ENCODE results near the gene SELPLG.
"Not testable (repeated sequence)": the region's sequence is repeated elsewhere in the genome, so short reads cannot be mapped to it uniquely, and the experiment has no call there.

SELPLG gene

DNA sequence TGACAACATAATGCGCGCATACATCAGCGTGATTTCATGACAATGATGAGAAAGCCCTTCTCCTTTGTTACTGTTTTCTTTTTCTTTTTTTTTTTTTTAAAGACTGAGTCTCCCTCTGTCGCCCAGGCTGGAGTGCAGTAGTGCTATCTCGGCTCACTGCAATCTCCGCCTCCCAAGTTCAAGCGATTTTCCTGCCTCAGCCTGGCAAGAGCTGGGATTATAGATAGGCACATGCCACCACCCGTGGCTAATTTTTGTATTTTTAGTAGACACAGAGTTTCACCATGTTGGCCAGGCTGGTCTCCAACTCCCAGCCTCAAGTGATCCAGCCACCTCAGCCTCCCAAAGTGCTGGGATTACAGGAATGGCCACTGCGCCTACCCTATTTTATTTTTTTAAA, 20.9 kb upstream of the SELPLG start:
- not testable (repeated sequence) for DNase-seq

DNA sequence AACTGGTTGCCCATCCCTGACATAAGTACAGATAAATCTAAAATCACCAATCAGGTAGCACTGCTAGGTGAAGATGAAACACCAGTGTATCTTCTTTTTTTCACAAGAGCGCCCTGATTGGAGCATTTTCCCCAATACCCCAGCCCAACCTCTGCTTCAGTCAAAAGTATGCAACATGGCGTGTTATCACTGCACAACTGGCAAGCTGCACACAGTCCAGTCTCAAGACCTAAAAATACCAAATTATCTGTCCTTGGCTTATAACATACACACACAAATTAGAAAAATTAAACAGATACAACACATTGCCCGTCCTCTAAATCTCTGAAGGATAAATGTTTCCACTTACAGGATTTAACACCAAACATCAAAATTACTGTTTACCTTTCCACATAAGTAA, 20.2 kb upstream of the SELPLG start:
- DNase-seq = no peak

DNA sequence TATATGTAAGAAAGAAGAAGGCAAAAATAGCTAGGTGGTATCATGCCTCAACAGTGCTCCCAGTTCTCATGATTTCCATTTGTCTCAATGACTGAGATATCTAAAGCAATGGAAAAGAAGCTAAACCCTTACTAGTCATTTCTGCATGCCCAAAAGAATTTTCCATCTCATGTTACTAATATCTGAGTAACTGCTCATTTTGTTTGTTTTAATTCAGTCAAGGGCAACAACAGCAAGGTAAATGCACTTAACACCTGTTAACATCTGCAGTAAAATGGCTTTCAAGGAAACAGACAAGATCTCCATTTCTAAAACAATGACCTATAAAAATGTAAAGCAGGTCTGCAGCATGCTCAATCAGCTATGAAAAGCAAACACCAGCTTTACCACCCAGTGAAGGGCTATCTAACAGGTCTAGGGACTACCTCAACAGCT, 19.4 kb upstream of the SELPLG start:
- no peak for DNase-seq

DNA sequence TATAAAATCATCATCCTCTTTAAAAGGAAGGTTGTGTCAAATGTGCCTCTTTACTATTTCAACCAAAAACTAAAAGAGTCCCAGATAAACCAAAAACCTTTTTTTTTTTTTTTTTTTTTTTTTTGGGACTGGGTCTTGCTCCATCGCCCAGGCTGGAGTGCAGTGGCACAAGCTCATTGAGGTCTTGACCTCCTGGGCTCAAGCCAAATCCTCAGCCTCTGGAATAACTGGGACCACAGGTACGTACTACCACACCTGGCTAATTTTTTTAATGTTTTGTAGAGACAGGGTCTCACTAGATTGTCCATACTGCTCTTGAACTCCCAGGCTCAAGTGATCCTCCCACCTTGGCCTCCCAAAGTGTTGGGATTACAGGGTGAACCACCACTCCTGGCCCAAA, 16.4 kb upstream of the SELPLG start:
- DNase-seq = no peak

DNA sequence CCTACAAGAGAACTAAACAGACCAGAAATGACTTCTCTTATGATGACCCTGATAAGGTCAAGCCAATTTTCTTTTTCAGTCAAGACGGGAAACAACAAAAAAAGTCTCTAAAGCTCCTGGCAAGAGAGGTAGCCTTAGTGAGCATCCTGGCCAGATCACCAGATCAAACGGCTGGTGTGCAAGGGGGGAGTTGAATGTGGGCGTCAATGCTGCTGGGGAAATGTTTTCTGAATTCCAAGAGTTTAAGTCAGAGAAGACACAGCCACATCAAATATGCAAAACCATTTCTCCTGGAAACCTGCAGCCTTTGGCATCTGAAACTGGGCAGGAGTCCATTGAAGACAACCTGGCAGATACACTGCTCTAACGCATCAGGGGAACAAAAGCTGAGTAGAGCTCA, 16.0 kb upstream of the SELPLG start:
- DNase-seq = no peak

DNA sequence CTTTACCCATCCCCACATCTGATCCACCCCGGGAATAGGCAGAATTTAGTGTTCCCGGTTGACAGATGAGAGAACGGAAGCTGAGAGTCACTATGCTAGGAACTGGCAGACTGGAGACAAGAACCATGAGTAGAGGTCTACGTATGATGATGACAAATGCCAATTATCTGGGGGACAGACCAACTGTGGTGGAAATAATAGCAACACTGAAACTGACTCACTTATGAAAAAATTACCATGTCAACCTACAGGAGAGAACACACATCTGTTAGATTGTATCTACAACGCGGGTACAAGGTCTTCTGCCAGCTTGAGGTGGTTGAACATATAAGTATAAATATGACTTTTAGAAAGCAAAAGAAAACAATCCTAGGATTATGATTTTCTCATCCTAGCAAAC, 15.4 kb upstream of the SELPLG start:
- DNase-seq = no peak

DNA sequence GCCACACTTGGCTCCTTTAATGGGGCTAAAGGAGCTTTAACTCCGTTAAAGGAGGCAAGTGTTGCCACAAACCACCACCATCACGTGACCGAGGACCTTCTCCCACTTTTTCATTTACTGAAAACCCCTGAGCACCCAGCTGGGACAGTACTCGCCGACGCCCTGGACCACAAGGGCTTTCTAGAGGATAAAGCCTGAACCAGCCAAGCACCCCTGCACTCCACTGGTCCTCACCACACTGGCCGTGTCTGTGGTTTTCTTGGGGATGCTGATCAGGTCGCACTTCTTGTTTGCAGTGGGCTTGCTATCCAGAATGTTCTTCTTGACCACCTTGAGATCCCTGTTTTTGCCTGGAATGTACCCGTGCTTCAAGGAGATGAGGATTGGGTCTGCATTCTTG, 14.7 kb upstream of the SELPLG start:
- DNase-seq = no peak

DNA sequence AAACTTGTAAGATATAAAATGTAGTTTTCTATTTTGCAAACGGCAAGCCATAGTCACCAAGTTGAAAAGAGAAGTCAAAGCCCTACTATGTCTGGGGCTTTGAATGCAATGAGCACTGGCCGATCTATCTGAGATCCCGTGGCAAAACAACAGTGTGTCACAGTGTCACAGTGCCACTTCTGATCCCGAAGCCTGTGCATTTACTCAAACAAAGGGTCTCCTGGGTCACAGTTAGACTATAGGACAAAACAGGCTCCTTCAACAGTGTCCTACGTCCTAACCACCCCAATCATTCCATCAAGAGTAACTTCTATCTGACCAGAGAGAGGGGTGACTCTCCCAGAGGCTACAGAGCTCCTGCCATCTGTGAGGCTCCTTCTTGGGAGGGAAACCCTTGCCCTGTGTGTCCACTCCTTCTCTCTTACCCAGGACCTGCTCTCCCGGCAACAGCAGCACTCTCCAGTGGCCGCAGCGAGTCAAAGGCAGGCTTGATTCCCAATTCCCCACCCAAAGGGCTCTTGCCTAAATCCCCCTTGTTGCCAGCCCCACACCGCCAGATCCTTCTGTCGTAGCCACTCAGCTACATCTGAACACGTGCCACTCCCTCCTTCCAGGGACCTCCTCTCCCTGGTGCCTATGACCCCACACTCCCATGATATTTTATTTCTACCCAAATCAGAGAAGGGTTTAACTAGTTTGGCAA, 14.0 kb upstream of the SELPLG start:
- DNase-seq = no peak

DNA sequence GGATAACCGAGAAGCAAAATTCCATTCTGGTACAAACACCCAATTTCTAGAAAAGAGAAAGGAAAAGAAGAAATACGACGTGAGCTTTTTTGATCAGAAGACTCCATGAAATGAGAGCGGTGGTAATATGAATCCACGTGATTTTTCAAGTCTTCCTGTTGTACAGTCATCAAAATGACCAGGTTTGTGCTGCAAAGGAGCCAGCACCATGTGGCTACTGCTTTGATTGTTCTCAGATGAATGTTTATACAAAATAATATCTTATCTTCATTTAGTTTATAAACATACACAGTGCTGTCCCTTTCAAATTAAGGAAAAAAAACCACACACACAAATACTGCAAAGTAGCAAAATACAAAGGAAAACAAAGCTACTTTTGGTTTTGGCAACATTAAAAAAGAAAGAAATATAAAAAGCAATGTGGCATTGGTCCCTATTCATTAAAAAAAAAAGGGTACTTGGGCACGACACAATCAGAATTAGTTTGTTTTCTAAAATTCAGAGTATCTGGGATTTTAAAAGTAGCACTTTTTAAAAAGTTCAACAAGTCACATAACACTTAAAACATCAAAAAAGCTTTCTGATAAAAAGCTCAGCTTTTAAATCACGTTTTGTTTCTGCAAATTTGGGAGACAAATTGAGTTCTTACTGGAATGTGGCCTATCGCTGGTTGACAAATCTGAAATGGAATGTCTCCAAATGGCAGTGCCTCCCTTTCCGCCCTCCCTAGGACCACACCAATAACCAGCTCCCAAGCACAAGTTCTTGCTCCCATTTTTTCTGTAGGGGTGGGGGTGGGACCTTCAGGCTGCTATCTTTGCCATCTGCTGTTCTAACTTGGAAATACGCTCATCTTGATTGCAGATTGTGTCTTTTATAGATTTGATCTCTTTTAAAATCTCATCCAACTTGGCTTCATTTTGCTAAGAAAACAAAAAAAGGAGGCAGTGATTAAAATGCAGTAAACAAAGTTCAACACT, 13.2 kb upstream of the SELPLG start:
- DNase-seq = no peak

DNA sequence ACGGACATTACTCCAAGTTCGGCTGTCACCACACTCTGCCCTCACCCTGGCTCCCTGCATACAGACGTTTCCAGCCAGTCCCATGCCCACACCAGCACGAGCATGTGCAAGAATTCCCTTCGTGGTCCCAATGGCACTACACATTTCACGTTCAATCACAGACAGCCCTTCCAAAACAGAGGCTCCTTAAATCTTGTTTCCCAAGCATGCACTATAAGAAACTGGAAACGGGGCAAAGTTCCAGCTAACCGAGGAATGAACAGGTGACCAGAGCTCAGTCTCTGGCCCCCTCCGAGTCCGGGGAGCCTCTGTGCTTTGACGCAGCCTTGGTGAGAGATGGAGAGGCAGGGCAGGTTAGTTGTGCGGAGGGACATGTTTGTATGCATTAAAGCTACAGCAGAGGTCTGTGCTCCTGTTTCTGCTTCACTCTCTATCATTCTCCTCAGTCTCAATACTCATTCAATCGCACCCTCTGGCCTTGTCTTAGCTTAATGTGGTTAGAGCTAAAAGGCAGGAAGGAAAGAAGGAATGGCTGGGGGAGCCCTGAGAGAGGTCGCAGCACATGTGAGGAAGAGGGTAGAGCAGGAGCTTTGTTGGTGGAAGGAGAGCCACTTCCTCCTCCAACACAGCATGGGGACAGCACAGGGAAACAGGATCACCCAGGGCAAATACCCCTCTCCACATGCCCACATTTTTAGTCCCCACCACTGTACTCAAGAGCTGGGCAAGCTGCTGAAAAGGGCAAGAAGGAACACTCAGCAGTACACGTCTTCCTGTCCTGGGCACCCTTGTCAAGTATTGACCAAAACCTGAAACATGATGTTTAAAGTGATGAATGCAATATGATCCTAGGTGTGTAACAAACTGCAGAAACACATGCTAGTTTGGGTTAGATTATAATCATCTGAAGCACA, 12.2 kb upstream of the SELPLG start:
- no peak for DNase-seq

DNA sequence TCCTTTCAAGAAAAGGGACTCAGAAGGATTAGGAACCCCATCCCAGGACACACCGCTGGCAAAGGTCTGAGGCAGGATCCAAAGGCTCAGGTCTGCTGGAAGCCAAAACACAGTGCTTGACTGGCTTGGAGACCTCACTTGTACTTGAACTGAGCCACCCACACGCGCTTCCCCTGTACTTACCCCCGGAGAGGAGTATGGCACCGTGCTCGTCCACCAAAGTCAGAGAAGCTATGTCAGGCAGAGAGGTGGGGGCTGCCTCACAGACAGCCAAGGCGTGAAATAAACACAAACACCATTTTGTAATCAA, 11.1 kb upstream of the SELPLG start:
- no peak for DNase-seq

DNA sequence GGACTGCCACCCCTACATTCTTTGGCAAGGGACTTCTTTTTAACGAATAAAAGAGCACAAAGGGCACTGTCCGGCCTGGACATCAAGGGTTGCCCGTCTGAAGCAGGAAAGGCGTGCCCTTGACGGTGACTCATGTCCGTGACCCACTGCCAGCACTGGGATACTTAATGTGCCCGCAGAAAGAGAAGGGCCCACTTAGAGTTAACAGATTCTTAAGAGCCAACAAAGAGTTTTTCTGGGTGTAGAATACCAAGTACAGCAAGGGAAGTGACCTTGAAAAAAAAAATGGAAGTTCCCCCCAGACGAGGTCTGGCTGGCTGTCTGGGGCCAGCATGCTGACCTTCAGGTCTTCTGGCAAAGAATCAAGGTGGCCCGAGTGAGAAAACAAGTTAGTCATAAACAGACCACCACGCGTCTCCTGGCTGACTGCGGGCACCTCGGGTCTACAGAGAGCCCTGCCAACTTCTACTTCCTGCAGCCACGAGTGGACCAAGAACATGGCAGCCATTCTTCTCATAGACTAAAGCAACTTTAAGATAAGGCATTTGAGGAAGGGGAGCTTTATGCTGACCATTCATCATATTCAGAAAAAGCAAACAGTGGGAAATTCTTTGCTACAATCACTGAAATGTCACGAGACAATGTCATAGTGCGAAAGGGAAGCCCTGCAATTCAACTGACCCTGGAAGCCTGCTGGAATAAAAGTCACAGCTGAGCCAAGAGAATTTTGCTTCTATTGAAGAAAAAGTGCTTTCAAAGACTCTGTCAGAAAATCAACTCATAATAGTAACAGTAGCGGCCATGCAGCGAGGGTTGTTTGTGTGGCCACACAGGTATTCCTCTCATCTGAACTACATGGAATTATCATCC, 10.5 kb upstream of the SELPLG start:
- DNase-seq = no peak

DNA sequence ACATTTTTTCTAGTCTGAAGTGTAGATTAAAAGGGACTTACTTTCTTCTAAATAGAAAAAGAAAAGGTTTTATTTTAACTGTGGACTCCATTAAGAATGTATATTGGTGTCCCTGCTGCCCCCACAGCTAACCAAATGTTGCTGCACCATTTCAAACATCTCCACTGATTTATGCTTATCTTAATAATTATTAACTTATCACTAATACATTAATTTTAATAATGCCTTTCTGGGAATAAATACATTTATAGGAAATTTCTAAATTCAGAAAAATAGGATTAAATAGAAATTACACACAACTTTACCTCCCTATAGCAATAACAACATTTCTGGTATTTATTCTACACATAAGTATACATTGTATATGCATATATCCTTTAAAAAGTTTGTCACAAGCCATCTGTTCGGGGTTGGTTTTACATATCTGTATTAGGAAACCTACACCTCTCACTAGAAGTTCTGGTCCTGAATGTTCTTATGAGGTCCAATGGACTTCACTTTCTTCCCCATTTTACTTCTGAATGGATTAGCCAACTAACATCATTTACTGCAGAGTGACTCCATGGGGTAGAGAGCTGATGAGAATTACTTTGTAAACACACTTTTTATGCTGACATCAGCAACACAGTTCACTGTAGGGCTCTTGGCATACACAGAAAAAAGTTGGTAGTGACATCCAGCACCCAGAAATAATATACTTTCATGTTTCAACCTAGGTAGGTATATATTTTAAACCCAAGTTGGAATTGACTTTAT, 9.4 kb upstream of the SELPLG start:
- no peak for DNase-seq

DNA sequence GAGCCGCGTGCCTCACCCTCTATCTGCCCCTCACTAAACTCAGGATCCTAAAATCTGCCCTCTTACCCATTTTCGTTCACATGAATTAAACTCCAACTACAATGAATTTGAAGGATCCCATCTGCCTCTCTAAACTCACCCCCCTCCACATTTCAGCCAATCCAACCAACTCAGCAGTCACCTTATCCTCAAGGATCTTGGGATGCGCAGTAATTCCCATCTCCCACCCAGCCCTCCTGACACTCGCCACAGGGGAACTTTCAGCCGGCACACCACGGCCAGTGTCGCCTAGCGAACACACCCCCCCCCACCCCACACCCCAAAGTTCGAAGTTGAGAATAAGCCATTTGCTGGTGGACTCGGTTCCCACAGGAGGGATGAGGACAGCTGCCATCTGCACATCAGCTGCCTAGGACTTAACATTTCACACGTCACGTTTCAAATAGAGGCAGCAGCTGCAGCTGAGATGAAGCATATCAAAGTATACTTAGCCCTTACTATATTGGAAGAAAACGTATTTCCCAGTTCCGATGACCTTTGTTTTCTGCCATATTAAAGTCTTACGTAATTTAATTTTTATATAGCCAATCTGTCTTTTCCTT, 8.7 kb upstream of the SELPLG start:
- no peak for DNase-seq

DNA sequence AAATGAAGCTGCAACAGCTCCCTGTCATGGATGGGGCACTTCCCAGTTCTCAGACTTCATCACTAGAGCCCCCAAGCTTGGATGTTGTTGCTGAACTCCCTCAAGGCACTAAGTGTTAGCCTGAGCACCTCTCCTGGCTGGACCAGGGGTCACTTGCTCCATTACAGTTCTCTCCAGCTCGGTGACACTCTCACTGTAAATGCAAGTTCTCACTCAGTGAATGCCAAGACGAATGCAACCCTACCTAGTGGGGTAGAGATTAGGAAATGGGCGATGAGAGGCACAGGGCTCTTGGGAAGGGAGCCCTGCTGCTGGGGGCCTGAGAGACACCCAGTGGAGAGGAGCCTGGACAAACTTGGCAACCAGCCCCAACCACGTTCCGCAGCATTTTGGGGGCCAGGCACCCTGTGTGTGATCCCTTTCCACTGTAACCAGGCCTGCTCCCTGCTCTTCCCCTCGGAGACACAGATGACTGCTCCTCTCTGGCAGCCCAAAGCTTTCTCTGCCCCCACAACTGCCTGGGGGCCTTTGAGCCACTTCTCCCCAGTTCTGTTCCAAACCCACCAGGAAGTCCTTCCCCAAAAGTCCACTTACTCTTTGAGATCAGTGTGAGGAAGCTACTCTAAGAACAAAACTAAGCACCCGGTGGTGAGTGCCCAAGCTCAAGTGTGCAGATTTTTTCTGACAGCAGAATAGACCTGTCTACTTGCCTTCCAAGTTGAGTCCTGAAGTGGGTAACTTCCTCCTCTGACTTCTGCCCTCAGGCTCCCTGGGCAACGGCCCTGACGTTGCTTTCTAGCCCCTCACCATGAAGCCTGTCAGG, 8.0 kb upstream of the SELPLG start:
- no peak for DNase-seq

DNA sequence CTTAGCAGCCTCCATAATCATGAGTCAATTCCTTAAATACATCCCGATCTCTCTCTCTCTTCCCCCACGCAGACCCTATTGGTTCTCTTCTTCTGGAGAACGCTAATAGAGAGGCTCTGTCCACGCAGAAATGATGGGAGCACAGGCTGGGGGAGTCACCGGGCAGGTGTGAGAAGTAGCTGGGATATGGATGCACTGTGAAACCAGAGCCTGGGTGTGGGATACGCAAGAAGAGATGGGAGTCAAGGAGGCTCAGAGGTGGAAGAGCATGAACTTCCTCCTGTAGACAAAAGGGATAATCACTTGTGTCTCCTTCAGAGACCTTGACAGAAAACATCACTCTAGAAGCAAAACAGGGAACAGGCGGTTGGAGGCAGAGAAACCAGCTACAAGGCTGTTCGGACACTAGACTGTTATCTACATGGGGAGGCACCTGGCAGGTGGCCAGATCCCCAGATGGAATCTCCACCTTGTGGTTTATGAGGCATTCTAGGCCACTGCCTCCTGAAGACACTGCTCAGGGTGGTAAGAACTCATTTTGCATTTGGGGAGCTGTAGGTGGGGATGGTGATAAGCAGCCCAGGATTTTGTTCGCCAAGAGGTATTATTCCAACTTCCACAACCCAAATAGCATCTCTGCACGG, 7.2 kb upstream of the SELPLG start:
- DNase-seq = no peak

DNA sequence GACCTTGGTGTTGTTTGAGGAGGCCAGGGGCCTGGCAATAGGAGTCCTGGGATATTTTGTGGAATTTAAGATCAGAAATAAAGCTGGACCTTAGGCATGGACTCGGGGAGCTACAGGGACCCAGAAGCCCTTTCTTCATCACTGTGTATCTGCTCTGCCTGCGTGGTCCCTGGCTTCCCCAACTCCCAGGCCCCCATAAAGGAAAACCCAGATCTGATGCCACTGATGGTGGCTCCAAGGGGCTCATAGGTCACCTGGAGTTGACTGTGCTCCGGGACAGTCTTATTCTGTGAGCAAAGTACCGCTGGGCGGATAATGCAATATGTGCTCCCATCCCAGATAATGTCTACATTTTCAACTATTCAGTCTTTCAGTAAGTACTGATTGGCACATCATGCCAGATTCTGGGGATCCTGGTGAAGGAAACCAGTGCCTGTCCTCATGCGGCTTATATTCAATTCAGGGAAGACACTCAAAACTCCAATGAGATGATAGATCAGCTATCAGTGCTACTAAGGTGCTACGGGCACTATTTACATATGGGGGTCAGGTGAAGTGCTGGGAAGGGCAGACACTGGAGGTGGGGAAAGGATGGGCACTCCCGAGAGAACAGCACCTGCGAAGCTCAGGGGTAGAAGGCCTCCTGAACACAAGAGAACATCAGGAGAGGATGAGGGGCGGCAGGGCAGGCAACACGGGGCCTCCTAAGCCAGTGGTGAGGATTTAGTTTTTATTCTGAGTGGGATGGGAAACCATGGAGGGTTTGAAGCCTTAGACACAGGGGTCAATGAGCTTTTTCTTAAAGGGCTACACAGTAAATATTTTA, 5.5 kb upstream of the SELPLG start:
- DNase-seq = no peak

DNA sequence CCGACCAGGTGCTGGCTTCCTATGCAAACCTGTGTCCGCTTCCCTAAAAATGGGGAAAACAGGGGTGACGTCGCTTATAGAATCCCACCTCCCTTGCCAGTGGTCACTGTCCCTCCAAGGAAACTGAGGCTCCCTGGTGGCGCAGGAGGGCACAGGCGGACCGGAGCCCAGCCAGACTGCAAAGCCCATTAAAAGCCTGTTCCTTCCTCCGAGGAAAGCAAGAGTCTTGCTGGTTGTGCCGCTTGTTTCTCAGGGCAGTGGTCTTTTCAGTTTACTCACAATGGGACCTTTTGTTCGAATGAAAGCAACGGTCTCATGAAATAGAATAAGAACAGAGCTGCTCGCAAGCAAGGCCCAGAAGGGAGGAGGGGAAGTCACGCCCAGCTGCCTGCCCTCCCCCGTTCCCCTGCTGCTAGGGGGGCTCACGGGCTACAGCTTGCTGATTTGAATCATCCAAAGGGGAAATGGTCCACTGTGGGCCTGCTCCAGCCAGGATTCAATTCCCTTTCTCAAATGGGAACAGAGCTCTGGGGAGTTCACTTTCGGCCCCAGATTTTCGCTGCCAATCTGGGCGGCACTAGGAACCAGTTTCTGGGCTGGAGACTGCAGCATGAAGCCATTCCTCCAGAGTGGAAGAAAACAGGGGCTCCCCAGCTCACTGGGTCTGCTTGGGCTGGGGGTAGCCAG, 4.6 kb upstream of the SELPLG start:
- DNase-seq = no peak
